Fibroblast of lung (primary cell): ENCODE measurements around the gene SLC38A6. TPM values are rescaled to one million over a fixed set of nuclear protein-coding genes. Genes with fewer than 3 reads are reported as not detected.

Source experiments
- DNase-seq, 2 donors: peaks; one replicate each; pipeline versions ENCODE4 v3.0.0 to v3.0.0-alpha.2; 2010; ENCODE audit warnings: low read depth in 2 of 2
- H2AFZ ChIP-seq: 2 replicates; pipeline ENCODE4 v1.5.1; 2012; ENCODE audit warnings: low read length, control low read depth, inconsistent platforms
- H3K27ac ChIP-seq: 2 replicates; pipeline ENCODE4 v1.5.1; 2011; ENCODE audit warnings: low read length, control low read depth; ENCODE audit not compliant: insufficient read depth
- H3K27me3 ChIP-seq: 2 replicates; pipeline ENCODE4 v1.5.1; 2011; ENCODE audit warnings: mild to moderate bottlenecking, low read length; ENCODE audit not compliant: control insufficient read depth, insufficient read depth
- H3K36me3 ChIP-seq: 2 replicates; pipeline ENCODE4 v1.5.1; 2011; ENCODE audit warnings: low read length; ENCODE audit not compliant: control insufficient read depth, insufficient read depth
- H3K4me1 ChIP-seq: 2 replicates; pipeline ENCODE4 v1.5.1; 2011; ENCODE audit warnings: low read length; ENCODE audit not compliant: control insufficient read depth, insufficient read depth; ENCODE audit errors: extremely low read depth
- H3K4me2 ChIP-seq: 2 replicates; pipeline ENCODE4 v1.5.1; 2011; ENCODE audit warnings: low read length, control low read depth; ENCODE audit not compliant: insufficient read depth; ENCODE audit errors: extremely low read depth
- H3K4me3 ChIP-seq, 4 experiments: fragments of 200-600 bp in 1 of 4; sonication (generic) in 1 of 4; replicated peaks in 1 of 4; 2 replicates each; pipeline ENCODE4 v1.5.1; 2011 to 2016; ENCODE audit warnings: low read length in 4 of 4, low read depth in 3 of 4, mild to moderate bottlenecking in 3 of 4, control low read depth in 2 of 4, inconsistent platforms in 1 of 4, mixed read lengths in 1 of 4; ENCODE audit not compliant: insufficient read depth in 1 of 4; ENCODE audit errors: control extremely low read depth in 1 of 4
- H3K79me2 ChIP-seq: 2 replicates; pipeline ENCODE4 v1.5.1; 2012; ENCODE audit warnings: mild to moderate bottlenecking, low read length, inconsistent platforms; ENCODE audit not compliant: control insufficient read depth, insufficient read depth
- H3K9ac ChIP-seq: 2 replicates; pipeline ENCODE4 v1.5.1; 2011; ENCODE audit warnings: mild to moderate bottlenecking, low read length, control low read depth; ENCODE audit not compliant: insufficient read depth
- H3K9me3 ChIP-seq: 2 replicates; pipeline ENCODE4 v1.5.1; 2012; ENCODE audit warnings: low read depth, low read length; ENCODE audit not compliant: control insufficient read depth, insufficient read depth
- H4K20me1 ChIP-seq: 2 replicates; pipeline ENCODE4 v1.5.1; 2011; ENCODE audit warnings: low read length; ENCODE audit not compliant: control insufficient read depth, insufficient read depth; ENCODE audit errors: extremely low read depth
- CTCF ChIP-seq, 2 donors: IDR thresholded peaks in 1 of 2; conservative IDR thresholded peaks in 1 of 2; 1 replicate in 1 of 2; 2 replicates in 1 of 2; pipeline ENCODE4 v1.5.1; 2011 to 2012; ENCODE audit warnings: low read length in 2 of 2, control low read depth in 1 of 2, inconsistent platforms in 1 of 2, low read depth in 1 of 2, mild to moderate bottlenecking in 1 of 2
- EZH2 ChIP-seq: IDR thresholded peaks from 2 replicates; pipeline ENCODE4 v1.5.1; 2012; ENCODE audit warnings: low read length, control low read depth, mild to moderate bottlenecking; ENCODE audit errors: missing control alignments
- polyA plus RNA-seq, 2 donors: library from polyadenylated mRNA; depleted of rRNA in 1 of 2; stranded (reverse) in 1 of 2; unstranded in 1 of 2; fragments of >200 nt; gene quantifications; 2 replicates each; pipeline ENCODE4 v1.2.1, GENCODE V29; 2011 to 2012; ENCODE audit warnings: missing spikeins in 1 of 2
- total RNA-seq: library from RNA; depleted of rRNA; stranded (reverse); fragments of >200 nt; gene quantifications from 2 replicates; pipeline ENCODE4 v1.2.1, GENCODE V29; 2014

The SLC38A6 gene
- total and polyA plus RNA-seq, 2 donors (not counting 1 experiment from before 2014, with no cell fraction given) = 39.8 to 93.3 TPM

DNA sequence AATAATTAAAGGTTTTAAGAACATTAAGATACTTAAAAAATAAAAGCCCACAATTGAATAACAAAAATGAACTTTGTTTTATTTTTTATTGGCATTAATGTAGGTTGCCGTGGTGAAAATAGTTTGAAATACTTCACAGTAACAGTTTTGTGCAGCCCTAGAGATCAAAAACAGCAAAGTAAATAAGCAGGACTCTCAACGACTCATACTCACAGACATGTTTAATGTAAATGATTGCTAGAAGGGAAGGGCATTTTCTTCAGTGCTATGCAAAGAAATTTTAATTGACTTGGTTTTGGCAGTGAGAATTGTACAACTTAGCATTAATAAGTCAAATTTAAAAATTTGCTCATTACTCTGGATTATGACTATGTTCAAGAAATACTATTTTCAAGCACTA lies 16.1 kb upstream of the SLC38A6 start:
- Histone ChIP-seq H3K27ac (peak overlapping the region; percentile 21), H4K20me1 (no peaks in the 10 kb centered on the region), H3K79me2 (no peaks in the 10 kb centered on the region), H3K27me3 (no peaks in the 10 kb centered on the region), H2AFZ (no peak overlapping the region), H3K36me3 (no peaks in the 10 kb centered on the region), H3K9ac (no peak overlapping the region), H3K4me1 (no peaks in the 10 kb centered on the region), H3K4me2 (no peak overlapping the region), H3K9me3 (no peaks in the 10 kb centered on the region), H3K4me3 (no peak overlapping the region)
- TF ChIP-seq EZH2 (no peak), CTCF (conservative IDR thresholded peaks at IDR 0.05 in 1 of 2, IDR thresholded peaks at IDR 0.05 in 1 of 2; ENCODE audit: low read depth in 1 of 2, low read length in 2 of 2) (no peak)
- peak; percentile 13 to 69 for DNase-seq

DNA sequence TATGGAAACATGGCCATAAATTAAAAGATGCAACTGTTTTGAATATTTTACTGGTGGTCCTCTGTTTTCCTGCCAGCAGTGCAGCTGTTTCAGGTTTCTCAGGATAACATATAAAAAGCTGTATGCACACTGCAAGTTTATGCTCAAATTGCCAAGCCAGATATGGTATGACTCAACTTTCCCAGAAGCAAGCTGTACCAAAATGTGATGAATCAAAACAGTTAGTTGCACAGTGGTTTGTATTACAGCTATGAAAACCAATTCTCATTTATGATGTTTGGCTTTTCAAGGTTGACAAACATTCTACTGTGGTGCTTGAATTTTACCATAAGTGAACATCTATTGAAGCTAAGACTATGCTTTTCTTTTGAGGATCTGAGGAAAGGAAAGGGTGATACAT lies 15.6 kb upstream of the SLC38A6 start:
- no peak overlapping the region for H2AFZ ChIP-seq
- no peak overlapping the region for H3K9ac ChIP-seq
- H3K36me3 ChIP-seq = no peaks in the 10 kb centered on the region
- no peak overlapping the region for H3K4me3 ChIP-seq
- no peaks in the 10 kb centered on the region for H3K79me2 ChIP-seq
- H3K27me3 ChIP-seq = no peaks in the 10 kb centered on the region
- H4K20me1 ChIP-seq = no peaks in the 10 kb centered on the region
- peak overlapping the region; percentile 18 for H3K4me2 ChIP-seq
- H3K27ac ChIP-seq = no peak overlapping the region
- no peak for TF ChIP-seq EZH2
- DNase-seq = peak; percentile 84 to 94
- H3K4me1 ChIP-seq = no peaks in the 10 kb centered on the region
- H3K9me3 ChIP-seq = no peaks in the 10 kb centered on the region

DNA sequence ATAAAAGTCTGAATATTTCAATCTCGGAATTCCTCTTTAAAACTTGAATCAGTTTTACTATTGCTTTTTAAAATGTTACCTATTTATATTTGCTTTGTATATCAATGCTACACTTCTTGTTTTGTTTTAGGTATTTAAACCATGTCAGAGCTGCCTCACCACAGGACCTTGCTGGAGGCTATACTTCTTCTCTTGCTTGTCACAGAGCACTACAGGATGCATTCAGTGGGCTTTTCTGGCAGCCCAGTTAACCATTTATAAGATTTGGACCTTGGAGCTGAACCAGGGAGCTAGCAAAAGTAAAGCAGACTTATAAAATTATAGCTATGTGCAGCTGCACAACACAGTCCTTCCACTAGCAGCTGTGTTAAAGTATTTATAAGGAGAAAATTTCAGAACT lies 12.9 kb upstream of the SLC38A6 start:
- H3K4me3 ChIP-seq = no peak overlapping the region
- H3K79me2 ChIP-seq = no peaks in the 10 kb centered on the region
- H3K4me1 ChIP-seq = no peaks in the 10 kb centered on the region
- H3K27ac ChIP-seq = no peak overlapping the region
- no peaks in the 10 kb centered on the region for H4K20me1 ChIP-seq
- TF ChIP-seq CTCF (conservative IDR thresholded peaks at IDR 0.05 in 1 of 2, IDR thresholded peaks at IDR 0.05 in 1 of 2; ENCODE audit: low read depth in 1 of 2, low read length in 2 of 2) = no peak
- no peaks in the 10 kb centered on the region for H3K9me3 ChIP-seq
- no peak overlapping the region for H3K4me2 ChIP-seq
- H2AFZ ChIP-seq = no peak overlapping the region
- H3K36me3 ChIP-seq = no peaks in the 10 kb centered on the region
- H3K9ac ChIP-seq = no peak overlapping the region
- no peak for DNase-seq
- no peaks in the 10 kb centered on the region for H3K27me3 ChIP-seq
